GM12801 (cell line): Measurements from ENCODE around the gene SRSF5.

Experiments
- CTCF ChIP-seq: IDR thresholded peaks from one replicate; pipeline ENCODE4 v1.5.1; 2011; ENCODE audit warnings: control low read depth; ENCODE audit not compliant: insufficient read length; ENCODE audit errors: extremely low read depth

The SRSF5 gene

GRCh38 chr14:69786603-69787002 lies 19.7 kb downstream of the SRSF5 start:
- no peak for TF ChIP-seq CTCF

DNA sequence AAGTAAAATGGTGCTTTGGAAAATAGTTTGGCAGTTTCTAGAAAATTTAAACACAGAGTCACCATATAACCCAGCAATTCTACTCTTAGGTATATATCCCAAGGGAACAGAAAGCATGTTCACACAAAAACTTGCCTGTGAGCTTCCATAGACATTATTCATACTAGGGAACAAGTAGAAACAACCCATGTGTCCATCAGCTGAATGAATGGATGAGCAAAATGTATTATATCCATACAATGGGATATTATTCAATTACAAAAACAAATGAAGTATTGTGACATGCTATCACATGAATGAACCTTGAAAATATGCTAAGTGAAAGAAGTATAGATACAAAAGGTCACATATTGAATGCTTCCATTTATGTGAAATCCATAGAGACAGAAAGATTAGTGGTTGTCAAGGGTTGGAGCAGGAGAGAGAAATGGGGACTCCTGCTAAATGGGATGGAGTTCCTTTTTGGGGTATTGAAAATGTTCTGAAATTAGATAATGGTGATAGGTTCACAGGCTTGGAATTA lies 22.2 kb downstream of the SRSF5 start:
- no peak for TF ChIP-seq CTCF

DNA sequence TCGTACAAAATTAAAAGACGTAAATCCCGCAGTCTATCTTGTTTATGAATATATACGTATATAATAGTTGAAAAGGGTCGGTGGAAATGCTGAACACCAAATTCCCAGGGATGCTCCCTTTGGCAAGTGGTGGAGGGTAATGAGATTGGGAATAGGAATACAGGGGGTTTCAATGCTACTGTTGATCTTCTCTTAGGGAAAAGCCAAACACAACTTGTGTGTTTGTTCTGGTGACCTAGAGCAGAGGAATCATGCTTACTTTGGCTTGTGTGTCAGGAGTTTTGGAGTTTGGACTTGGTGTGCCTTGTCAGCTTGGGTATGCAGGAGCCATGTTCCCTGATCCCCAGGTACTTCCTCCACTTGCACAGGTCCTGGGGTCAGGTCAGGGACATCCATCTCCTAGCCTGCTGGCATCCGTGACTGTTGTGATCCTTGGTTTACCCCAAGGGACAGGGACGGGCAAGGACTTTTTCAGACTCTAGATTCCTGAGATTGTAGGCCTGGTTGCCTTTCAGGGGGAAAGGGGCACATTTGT lies 26.0 kb downstream of the SRSF5 start:
- TF ChIP-seq CTCF: no peak

DNA sequence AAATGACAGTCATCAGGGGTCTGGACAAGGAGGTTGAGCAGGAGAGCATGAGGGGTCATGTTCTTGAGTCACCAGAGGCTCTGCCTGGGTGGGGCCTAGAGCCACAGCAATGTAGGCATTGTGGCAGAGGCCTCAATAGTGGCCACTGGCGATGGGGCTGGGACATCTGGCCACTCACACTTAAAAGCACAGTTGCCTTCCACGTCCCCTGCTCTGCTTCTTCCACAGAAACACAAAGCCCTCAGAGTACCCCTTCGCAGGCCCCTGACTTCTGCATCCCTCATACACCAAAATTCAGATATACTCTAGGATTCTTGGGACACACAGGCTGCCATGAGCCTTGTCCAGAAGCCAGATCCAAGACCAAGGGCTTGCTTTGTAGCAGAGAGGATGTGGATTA lies 27.8 kb downstream of the SRSF5 start:
- no peak for TF ChIP-seq CTCF

DNA sequence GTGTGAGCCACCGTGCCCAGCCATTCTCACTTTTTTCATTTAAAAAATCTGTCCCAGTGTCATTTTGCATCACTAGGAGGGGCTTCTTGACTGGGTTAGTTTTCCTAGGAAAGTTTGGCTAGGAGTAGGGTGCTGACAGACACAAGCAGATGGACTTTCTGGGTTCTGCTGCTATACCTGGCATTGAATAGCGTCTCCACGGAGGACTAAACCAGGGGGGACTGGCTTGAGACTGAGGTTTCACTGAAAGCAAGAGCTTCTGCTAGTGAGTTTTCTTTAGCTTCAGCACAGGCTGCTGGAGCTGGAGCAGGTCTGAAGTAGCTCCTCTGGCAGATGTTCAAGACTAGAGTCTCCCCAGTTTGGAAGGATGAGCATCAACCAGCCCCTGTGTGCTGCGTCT lies 28.7 kb downstream of the SRSF5 start:
- TF ChIP-seq CTCF: no peak

DNA sequence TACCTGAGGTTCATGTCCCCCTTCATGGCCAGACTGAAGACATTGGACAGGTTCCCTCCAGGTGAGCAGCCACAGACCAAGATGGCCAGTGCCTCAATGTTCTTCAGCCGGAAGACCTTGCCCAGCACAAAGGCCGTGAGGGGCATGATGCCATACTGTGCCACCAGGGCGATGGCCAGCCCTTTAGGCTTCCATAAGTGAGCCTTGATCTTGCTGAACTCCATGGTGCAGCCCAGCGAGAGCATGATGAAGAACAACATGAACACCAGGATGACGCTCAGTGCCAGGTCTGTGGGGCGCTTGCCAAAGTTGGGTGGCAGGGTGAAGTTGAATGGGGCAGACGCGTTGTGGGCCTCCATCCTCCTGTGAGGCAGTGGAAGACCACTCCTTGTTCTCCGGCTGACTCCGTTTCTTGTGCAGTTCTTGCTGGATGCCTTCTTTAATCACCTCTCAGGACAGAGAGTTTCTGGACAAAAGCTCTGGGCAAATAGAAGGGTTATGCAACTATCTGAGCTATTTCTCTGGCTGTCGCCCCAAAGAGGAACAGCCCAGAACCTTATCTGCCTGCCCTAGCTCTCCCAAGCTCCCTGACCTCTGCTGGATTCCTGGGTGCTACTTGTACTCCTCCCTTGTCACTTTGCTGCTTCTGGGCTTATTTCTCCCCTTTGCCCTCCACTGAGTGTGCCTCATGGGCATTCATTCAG lies 30.0 kb downstream of the SRSF5 start, which contains the start of gene SLC10A1:
SLC10A1 (minus strand) TSS at position 445 of the 704 bp plus-strand sequence; CDS start at position 359, 86 bp downstream.
- TF ChIP-seq CTCF: no peak

- TF ChIP-seq CTCF: no peak
These were observed 30.8 kb downstream of the SRSF5 start for GRCh38 chr14:69797573-69798338.
